SK-N-DZ (cell line): ENCODE data around the gene CYB5A. TPM values are rescaled to one million over a fixed set of nuclear protein-coding genes. Genes with fewer than 3 reads are reported as not detected.
"Not testable (repeated sequence)": the region's sequence is repeated elsewhere in the genome, so short reads cannot be mapped to it uniquely, and the experiment has no call there.

Experiments
- DNase-seq: peaks from one replicate; pipeline ENCODE4 v3.0.0-alpha.2; 2015; ENCODE audit warnings: low spot score
- polyA plus RNA-seq, 2 experiments: library from polyadenylated mRNA; depleted of rRNA; stranded (reverse); fragments of >200 nt; gene quantifications; 2 replicates each; pipeline ENCODE4 v1.2.3, GENCODE V29; 2014

Gene CYB5A, protein sequence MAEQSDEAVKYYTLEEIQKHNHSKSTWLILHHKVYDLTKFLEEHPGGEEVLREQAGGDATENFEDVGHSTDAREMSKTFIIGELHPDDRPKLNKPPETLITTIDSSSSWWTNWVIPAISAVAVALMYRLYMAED
- polyA plus RNA-seq (2014; cell fraction: cytosol; rRNA removed): 64.1 and 81.8 TPM in 2 replicates
- 57.4 and 116 TPM in 2 replicates for polyA plus RNA-seq (2014; cell fraction: nucleus; rRNA removed)

DNA sequence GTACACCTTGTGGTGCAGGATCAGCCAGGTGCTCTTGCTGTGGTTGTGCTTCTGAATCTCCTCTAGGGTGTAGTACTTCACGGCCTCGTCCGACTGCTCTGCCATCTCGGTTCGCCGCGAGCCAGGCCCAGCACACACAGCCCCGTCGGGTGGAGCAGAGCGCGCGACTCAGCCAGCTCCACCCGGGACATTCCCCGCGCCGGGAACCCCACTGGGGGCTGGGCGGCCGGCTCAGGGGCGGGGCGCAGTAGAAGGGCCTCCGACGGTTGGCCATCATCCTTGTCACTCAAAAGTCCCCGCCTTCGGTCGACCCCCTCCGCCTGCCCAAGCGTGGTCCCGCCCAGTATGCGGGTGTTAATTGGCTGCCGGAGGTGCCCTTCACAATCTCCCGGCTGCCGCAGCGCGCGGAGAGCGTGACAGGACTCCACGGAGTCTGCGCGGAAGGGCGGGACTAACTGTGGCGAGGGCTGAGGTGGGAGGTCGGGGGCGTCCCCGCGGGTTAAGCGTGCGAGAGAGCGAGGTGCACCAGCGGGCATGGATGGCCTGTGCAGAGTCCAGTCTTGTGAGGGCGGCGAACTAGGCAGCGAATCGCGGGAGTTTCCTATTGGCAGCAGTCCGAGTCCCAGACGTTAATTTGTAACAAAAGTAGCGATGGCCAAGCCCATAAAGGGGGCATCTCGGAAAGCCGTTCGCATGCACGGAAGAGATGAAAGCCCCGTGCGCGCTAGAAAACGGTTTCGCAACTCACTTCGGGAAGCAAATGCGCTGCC is at the start of gene CYB5A:
CYB5A (minus strand) TSS at position 193 of the 770 bp plus-strand sequence; CDS start at position 105, 88 bp downstream.
- peak; percentile 97 for DNase-seq

DNA sequence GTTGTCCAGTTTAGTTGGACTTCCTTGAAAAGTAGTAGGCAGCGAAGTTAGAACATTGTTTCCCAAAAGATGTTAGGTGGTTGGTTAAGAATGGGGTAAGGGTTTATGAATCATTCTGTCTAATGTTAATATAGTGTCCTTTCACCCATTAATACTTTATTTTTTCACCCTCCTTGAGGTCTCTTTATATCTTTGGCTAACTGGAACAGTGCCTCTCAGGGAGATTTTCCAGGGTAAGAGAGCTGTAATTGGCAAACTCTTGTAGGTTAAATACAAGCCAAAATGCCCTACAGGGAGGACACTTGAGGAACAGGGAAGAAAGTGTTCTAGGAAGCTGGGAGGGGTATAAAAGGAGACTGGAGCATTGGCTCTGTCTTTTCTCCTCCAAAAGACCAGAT is 46.1 kb upstream of the CYB5A start:
- DNase-seq: no peak

DNA sequence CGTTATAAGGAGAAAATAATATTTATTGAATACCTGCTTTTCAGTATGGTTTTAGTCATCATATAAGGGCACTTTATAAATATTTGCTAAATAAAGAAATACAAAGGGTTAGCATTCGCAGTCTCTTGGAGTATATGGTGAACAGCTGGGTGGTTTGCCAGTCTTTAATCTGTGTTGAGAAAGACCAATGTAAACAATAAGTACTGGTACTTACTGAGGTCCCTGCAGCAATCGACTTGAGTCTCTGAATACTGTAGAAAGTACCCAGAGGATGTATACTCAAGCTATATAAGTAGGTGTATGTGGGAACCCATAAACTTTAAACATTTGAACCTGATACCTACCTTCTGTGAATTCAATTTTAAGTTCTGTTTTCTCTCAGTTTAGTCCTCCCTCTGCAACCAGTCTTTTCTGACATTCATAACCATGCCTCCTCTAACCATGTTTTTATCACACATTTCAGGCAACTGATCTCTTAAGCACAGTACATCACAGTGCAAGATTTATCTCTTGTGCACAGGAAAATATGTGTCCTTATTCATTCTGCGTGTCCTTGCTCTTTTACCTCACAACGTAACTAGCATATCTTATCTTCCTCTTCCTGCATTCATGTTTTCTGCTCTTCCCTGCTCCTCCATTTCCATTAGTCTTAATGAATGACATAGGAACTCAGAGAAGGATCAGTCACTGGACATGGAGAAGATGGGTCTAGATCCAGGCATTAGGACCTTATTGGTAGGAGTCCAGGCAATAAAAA is 45.6 kb upstream of the CYB5A start:
- DNase-seq: no peak

DNA sequence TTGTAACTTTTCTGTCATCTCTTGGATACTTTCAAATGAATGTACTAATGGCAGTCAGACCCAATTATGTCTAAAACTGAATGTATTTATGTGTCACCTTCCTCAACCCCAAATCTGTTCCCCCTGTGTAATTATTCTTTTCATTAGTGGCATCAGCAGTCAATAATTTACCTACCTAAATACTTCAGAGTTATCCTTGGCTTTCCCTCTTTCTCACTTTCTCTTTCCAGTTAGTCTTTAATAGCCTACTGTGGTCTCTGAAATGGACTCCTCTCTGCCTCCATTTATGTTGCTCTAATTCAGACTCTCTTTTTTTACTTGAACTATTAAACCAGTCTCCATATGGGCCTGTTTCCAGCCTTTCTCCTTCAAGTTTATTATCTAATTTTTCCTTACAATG is 44.9 kb upstream of the CYB5A start:
- no peak for DNase-seq

DNA sequence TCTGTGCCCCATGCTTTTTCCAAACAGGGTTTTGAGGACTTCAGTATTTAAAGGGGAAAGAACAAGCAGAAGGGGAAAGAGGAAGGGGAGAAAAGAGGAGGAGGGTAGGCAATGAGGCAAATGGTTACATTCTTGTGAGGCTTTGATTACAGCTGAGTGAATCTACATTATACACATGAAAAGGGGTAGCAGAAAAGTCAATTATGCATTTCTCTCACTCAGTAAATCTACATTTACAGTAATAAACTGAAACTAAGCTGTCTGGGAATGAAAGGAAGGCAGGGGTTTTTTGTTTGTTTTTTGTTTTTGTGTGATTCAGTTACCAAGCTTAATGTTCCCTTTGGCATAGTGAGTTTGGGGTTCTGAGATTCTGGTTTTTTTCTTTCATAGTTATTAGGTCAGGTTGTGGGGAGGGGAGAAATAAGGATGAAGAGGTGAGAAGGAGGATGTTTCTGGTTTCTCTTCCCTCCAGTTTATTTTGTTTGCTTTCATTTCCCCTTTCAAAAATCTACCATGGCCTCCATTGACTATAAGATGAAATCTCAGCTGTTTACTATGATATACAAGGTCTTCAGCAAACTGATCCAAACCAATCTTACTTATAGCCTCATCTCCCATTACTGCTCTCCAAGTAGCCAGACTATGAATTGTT is 42.6 kb upstream of the CYB5A start:
- no peak for DNase-seq

DNA sequence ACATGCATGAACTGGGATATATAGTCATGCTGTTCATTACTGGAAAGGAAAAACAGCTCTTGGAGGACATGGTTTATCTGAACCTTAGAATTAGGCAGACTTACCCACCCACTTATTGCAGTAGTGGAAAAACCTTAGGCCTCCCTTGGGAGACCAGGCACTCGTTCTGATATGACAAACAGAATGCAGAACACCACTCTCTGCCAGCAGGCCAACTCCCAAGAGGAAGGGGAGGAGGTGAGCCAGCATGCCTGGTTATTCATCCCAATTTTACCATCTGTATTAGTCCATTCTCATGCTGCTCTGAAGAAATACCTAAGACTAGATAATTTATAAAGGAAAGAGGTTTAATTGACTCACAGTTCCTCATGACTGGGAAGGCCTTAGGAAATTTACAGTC is 41.3 kb upstream of the CYB5A start:
- DNase-seq: no peak

DNA sequence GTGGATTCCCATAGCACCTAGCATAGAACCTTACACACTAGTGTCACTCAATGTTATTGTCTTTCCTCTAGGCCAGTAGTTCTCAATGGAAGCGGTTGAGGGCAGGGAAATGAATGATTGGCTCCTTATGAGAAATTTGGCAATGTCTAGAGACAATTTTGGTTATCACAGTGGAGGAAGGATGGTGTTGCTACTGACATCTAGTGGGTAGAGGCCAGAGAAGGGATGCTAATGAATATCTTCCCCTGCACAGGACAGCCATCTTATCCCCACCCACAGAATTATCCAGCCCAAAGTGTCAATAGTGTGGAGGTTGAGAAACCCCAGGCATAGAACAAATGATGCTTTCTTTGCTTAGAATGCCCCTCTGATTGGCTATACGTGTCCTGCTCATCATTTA is 39.6 kb upstream of the CYB5A start:
- DNase-seq: no peak

DNA sequence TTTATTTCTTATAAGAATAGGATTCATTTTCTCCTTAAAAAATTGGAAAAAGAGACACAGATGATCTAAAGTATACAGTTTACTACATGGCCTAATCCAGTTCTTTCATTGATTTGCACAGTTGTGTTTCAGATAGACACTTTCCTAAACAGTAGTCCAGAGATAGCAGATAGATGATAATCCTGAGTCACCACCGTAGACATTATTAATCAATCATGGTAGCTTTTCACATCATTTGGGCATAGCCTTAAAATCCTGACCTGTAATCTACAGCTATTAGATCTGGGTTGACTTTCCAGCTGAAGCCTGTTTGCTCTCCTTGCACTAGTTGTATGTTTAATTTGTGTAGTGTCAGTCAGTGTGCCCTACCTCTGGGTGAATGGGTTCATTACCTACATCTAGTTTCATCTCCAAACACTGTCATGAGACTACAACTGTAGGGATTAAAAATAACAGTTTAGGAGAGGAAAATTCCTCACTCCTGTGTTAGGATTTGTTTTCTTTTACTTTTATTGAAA is 38.0 kb upstream of the CYB5A start:
- DNase-seq: no peak

DNA sequence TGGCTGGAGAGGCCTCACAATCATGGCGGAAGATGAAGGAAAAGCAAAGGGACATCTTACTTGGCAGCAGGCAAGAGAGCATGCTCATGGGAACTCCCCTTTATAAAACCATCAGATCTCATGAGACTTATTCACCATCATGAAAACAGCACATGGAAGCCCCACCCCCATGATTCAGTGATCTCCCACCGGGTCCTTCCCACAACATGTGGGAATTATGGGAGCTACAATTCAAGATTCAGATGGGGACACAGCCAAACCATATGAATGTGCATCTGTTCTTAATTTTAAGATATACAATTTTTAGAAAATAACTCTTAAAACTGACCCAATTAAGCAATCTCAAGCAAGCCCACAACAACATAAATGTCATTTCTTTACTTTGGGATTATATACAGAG is 36.4 kb upstream of the CYB5A start:
- DNase-seq: no peak

DNA sequence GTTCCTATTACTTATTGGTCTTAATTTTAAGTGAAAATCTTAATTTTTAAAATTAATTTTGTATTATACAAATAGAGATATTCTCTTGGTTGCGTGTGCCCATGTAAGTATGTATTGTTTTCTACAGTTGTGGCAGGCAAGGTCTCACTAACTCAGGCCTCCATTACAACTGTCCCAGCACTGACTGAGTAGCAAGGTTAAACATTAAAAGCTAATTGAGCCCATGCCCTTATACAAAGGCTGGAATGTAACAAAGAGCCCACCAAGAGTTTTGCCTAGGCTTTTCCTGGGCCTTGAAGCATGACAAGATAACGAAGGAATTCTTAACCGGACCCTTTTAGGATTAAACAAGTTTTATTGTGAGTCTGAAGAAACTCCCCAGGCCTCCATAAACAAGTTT is 35.0 kb upstream of the CYB5A start:
- not testable (repeated sequence) for DNase-seq

DNA sequence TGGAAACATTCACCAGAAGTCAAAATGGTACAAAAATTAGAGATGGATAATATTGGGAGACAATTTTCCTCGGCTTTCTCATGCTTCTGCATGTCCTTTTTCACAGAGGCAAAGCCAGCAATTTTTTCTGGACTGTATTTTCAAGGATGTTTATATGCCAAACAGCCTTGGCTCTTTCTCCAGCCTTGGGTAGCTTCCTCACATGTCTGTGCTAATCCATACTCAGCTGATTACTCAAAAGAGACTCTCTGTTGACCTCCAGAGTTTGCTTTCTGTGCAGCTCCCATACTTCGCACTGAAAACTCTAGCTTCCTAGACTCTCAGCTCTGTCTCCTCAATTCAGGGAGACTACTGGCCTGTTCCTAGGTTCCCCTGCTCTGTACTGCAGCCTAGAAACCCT is 34.5 kb upstream of the CYB5A start:
- DNase-seq: no peak

DNA sequence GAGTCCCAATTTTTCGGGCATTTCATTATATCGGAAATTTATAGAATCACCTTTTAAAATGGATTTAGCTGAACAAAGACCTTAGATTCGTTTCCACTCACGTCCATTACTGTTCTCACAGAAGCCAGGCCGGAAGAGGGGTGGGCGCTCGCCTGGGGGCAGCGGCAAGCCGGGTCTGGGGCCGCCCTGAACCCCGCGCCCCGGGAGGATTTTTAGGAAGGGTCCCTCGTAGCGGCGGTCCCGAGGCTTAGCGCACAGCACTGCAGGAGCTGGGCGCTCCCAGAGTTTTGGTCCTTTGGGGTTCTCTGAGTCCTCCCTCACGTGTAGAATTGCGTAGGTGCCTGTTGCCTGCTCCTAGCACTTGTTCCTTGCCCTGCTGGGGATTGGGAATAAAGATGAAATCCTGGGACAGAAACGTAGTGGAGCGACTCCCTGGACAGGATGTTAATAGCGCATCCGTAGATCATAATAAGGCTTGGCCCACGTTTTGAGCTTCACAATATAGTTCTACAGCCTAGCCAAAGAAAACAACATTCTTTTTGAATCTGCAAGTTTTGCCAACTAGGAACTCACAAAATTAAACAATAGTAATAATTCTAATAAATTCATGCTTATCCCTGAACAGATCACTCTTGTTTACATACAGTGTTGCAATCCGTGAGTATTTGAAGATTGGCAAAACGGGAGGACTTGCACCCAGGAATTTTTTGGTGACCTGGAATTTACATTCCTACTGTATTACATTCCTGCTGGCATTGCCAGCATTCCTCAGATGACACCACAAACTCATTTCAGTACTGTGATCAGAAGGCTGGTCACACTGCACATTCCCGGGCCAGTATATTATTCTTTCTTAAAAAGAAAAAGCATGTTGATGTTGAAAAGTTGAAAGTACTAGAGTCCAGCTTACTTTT is 24.8 kb upstream of the CYB5A start:
- no peak for DNase-seq

DNA sequence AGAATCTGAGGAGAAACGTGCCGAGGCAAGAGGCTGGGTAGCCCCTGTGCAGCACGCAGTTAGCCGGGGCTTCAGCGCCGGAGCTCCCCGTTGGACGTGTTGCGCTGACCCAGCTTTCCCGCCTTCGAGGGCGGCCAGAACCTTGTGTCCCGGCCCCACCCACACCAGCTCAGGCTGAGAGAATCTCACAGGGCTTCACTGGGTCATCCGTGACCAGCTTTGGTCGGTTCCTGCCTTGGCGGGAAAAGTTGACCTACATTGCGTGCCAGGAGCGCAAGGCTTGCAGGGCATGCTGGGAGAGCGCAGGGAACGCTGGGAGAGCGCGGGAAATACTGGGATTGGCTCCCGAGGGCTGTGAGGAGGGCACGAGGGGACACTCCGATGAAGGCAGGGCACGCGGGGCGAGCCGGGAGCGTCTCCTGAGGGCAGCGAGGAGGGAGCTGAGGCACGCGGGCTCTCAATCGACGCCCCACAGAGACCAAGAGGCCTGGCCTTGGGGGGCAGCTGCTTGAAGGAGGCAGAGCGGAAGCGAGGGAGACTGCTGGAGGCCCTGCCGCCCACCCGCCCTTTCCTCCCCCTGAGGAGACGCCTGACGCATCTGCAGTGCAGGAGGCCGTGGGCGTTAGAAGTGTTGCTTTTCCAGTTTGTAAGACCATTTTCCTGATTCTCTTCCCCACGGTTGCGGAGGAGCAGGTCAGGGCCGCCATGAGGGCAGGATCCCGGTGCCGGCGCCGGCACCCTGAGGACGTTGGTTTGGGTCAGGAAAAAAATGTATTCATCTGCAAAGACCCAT is 23.9 kb upstream of the CYB5A start, which contains the start of gene C18orf63:
C18orf63 (plus strand) TSS at position 376 of the 793 bp plus-strand sequence. CDS start 2,027 bp downstream, outside the sequence.
- DNase-seq: no peak

DNA sequence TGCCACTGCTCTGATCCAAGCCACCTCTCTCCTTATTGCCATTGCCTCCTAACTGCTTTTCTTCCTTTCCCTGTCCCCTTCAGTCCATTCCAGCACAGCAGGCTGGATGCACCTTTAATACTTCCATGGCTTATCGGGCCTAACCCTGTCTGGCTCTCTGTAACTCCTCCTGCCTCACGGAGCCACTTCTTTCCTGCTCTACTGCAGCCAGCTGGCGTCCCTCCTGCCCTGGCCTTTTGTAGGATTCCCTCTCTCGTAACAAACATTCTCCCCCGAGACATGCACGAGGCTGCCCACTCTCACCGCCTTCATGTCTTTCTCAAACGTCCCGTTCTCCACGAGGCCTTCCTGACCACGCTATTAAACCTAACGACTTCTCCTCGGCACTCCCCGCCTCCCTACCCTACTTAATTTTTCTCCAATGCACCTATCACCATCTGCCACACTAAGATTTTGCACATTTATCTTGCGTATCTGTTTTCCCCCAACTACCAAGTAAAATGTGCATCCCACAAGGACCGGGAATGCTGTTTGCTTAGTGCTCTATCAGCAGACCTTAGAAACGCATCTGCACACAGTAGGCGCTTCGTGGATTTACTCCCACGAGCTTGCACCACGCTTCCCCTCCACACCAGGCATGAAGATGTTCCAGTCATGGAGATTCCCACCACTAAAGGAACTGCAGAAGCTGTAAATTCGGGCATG is 23.1 kb upstream of the CYB5A start:
- no peak for DNase-seq

DNA sequence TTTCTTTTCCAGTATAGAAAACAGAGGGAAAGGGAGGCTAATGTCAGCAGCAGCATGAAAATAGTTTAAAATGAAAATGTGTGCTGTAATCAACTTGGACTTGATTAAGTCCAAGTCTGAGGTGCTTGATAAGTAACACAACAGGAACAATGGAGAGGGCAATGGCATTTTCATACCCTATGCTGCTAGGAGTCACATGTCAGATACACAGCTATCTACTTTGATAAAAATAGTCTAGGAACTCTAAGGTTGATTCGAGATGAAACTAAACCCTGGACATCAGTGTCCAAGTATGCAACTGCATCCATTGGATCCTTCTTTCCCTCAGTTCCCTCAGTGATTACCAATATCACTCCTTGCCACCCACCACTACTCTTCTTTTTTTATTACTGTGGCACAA is 19.2 kb upstream of the CYB5A start:
- DNase-seq: no peak

DNA sequence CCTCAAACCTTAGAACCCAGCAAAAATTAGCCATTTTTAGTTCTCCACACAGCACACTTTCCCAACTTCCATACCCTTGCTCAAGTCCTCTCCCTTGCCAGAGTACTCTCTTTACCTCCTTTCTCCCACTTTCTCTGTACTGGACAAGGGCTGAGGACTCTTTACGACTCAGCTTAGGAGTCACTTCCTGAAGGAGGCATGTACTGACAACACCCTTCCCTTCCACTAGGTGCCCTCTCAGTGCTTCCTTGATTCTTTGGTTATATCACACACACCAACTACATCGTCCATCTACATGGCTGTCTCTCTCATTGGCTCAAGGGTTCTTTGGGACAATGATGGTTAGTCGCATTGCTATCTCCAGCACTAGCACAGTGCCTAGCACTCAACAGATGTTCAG is 18.6 kb upstream of the CYB5A start:
- DNase-seq: peak; percentile 32

DNA sequence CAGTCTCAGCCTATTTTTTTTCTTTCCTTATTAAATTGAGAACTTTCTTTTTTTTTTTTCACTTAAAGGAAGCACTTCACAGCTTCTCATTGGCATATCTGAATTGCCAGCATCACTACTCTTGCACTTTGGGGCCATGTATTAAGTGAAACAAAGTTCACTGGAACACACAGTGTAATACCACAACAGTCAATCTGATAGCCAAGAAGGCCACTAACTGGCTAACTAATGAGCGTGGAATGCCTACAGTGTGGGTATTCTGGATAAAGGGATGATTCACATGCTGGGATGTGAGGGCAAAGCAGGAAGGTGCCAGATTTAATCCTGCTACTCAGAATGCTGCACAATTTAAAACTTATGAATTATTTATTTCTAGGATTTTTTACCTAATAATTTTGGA is 12.2 kb upstream of the CYB5A start:
- DNase-seq: no peak

DNA sequence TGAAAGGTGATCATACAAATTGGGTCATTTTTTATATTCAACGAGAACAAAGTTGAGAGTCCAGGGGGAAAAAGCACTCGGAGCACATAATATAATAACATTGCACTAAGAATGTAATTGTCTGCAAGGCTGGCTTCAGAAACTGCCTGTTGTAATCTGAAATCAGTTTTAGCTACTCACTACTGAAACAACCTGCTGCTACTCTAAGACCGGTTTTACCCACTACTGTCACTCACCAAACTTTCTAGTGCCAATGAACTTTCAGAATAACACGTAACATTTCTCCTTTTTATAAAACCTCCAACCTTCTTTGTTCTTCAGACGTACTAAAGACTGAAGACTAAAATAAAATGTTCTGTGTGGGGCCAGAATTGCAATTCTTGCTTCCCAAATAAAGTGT is 11.5 kb upstream of the CYB5A start:
- DNase-seq: no peak

DNA sequence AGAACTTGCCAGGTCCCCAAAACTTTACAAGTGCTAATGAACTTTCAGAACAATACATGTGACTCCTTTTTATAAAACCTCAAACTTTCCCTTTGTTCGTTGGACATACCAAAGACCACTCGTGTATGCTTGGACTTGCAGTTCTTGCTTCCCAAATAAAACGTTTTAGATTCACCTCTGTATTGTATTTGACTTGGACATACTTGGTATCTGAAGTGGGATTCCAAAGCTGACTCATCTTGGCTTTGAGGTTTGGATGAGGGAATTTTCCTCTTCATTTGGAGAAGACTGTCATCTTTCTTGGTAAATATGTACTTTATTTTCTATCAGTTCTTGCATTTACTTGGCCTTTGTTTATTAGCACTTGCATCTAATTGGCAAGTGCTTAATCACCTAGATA is 8.0 kb upstream of the CYB5A start:
- no peak for DNase-seq
